GM13977 (cell line): ENCODE data around the gene CELF1.

Experiments used
- DNase-seq: peaks from one replicate; pipeline ENCODE4 v3.0.0; 2012; ENCODE audit warnings: low spot score
- CTCF ChIP-seq: IDR thresholded peaks from 2 replicates; pipeline ENCODE4 v1.5.1; 2012; ENCODE audit warnings: mild to moderate bottlenecking, control low read depth; ENCODE audit not compliant: insufficient read depth; ENCODE audit errors: extremely low read depth, missing control alignments
- in situ Hi-C: fragments of 300-500 bp; cut with MboI; formaldehyde crosslinking; loops from one replicate; pipeline ENCODE4 v1.12.0; 2022; ENCODE audit warnings: low sequenced_read_pairs, low pct_unique_long_range_greater_than_20kb, mixed read lengths, inconsistent platforms; ENCODE audit not compliant: unreplicated experiment

CELF1 gene

DNA sequence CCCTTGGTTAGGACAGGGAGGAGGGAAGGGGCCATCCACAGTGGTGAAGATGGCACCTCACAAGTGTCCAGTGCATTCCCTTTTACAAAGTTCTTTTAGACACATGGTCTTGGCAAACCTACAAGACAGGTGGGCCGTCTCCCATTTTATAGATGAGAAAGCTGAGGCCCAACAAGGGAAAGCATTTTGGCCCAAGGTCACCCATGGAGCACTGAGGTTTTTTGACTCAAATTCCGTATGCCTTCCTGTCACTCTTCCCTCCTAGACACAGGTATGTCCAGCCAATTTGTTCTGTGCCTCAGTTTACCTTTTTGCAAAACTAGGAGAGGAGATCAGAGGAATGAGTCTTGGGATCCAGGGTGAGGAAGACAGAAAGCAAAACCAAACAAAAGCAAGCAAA, 40.0 kb upstream of the CELF1 start:
- TF ChIP-seq CTCF, result no peak
- in situ Hi-C loops, result no loop called here
- DNase-seq, result no peak

DNA sequence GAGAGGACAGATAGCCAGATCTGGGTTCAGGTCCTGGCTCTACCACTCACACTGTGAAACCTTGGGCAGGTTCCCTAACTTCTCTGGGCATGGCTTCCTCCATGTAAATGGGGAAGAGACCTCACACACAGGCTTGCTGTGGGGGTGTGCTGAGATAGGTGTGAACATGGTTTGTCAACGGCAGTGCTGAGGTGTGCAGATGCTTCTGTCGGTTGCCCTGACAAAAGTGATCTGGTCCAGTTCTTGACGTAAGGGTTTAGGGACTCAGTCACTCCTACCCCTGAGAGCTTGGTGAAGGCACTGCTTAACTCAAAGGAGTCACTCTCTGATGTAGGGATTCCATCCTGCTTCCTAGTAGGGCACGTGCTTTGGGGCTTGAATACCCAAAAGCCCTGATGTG, 39.3 kb upstream of the CELF1 start:
- no peak for TF ChIP-seq CTCF
- in situ Hi-C loops, result no loop called here
- no peak for DNase-seq

DNA sequence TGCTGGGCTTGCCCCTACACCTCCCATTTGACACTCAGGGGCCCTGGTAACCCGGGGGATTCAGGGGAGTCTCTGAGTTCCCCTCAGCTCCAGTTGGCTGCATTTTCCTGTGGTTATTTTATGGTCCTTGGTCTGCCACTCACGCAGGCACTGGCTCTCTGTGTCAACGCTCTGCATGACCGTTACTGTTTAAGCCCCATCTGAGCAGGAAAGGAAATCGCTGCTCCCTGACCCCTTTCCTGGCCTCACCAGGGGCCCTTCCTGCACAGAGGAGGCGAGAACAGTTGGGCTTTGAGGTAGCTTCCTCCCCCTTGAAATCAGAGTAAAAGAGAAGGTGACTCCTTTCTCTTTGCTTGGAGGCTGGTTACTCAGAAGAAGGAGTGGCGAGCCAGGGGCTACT, 38.8 kb upstream of the CELF1 start:
- no peak for DNase-seq
- in situ Hi-C loops, result no loop called here
- TF ChIP-seq CTCF, result no peak

DNA sequence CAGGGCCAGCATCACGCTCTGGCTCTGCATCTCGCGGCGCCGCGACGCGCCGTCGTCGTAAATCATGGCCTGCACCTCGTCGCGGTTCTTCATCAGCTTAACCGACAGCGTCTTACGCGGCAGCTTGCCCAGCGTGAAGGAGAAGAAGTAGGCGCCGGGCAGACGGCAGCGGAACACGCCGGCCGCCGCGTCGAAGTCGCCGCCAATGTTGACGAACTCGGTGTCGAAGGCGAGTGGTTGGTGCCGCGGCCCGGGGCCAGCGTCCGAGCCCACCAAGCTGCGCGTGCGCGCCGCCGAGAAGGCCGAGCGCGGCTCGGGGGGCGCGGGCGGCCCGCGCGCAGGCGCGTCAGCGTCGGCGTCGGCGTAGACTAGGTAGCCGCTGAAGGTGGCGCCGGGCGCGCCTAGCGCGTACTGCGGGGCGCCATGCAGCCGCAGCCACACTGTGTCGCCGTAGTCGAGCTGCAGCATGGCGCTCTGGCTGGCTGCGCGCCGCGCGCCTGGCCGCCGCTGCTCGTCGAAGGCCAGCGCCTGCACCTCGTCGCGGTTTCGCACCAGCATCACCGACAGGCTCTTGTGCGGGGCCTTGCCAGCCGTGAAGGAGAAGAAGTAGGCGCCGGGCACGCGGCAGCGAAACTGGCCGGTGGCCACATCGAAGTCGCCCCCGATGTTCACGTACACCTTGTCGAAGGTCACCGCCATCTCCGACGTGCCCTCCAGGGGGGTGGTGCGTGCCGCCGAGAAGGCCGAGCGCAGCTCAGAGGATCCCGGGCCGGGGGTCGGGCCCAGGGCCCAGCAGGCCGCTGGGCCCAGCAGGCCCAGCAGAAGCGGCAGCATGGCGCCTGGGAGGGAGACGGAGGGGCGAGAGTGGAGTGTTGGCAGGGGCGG, 37.3 kb upstream of the CELF1 start:
- in situ Hi-C loops, result no loop called here
- DNase-seq, result no peak
- TF ChIP-seq CTCF, result no peak

- DNase-seq, result no peak
- in situ Hi-C loops, result no loop called here
- no peak for TF ChIP-seq CTCF
Observed at GRCh38 chr11:47589584-47589976, 36.6 kb upstream of the CELF1 start.

DNA sequence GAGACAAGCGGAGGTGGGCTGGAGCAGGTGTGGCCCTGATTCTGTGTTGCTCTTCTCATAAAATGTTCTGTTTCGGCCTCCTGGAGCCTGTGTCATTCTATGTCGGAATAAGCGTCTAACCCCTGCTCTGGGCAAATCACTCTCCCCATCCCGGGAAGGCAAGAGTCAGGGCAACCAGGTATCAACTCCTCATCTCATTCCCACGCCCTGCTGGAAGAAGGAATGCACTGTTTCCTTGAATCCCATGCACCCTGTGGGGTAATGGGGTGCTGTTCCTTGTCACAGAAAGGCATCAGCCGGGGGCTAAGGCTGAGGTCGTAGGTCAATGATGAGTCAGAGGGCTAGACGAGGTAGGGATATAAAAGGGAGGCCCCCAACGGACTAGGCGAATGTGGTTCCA, 36.2 kb upstream of the CELF1 start:
- no peak for TF ChIP-seq CTCF
- no peak for DNase-seq
- in situ Hi-C loops, result no loop called here
